Astrocyte of the cerebellum (primary cell): ENCODE measurements around the gene NEK6.

Source experiments
- DNase-seq: peaks from one replicate; pipeline ENCODE4 v3.0.0-alpha.2; 2011; ENCODE audit warnings: low read depth
- H3K4me3 ChIP-seq: 2 replicates; pipeline ENCODE4 v1.5.1; 2011; ENCODE audit warnings: mild to moderate bottlenecking, low read depth, low read length, moderate library complexity
- in situ Hi-C: cut with HindIII; loops from 2 replicates; pipeline ENCODE4 v1.10.0; 2017; ENCODE audit warnings: low sequenced_read_pairs
- TF ChIP-seq, protein P1 (sequence below): IDR thresholded peaks from 2 replicates; pipeline ENCODE4 v1.5.1; 2012; ENCODE audit warnings: low read length, low read depth, moderate library complexity, mild to moderate bottlenecking; ENCODE audit errors: missing control alignments

NEK6 gene

DNA sequence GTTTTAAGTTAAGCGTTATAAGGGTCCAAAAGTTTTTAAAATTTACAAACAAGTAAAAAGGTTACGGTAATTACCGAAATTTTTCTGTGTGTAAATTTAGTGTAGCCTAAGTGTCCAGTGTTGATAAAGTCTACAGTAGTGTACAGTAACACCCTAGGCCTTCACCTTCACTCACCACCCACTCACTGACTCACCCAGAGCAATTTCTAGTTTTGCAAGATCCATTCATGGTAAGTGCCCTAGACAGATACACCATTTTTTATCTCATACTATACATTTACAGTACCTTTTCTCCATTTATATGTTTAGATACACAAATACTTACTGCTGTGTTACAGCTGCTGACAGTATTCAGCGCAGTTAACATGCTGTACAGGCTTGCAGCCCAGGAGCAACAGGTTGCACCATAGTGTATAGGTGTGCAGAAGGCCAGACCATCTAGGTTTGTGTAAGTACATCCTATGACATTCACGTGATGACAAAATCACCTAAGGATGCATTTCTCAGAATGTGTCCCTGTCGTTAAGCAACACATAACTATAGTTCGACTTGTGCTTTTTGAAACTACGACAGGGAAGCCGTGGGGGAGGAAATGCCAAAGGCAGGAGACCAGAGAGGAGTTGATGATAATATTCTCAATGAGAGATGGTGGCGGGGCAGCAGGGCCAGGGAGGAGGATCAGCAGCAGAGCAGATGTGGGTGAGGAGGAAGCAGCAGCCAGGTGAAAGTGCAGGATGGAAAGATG lies 108.9 kb downstream of the NEK6 start:
- H3K4me3 ChIP-seq, result no peak overlapping the region
- DNase-seq, result no peak
- in situ Hi-C loops, result no loop called here
- TF ChIP-seq, protein P1, sequence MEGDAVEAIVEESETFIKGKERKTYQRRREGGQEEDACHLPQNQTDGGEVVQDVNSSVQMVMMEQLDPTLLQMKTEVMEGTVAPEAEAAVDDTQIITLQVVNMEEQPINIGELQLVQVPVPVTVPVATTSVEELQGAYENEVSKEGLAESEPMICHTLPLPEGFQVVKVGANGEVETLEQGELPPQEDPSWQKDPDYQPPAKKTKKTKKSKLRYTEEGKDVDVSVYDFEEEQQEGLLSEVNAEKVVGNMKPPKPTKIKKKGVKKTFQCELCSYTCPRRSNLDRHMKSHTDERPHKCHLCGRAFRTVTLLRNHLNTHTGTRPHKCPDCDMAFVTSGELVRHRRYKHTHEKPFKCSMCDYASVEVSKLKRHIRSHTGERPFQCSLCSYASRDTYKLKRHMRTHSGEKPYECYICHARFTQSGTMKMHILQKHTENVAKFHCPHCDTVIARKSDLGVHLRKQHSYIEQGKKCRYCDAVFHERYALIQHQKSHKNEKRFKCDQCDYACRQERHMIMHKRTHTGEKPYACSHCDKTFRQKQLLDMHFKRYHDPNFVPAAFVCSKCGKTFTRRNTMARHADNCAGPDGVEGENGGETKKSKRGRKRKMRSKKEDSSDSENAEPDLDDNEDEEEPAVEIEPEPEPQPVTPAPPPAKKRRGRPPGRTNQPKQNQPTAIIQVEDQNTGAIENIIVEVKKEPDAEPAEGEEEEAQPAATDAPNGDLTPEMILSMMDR, result no peak

DNA sequence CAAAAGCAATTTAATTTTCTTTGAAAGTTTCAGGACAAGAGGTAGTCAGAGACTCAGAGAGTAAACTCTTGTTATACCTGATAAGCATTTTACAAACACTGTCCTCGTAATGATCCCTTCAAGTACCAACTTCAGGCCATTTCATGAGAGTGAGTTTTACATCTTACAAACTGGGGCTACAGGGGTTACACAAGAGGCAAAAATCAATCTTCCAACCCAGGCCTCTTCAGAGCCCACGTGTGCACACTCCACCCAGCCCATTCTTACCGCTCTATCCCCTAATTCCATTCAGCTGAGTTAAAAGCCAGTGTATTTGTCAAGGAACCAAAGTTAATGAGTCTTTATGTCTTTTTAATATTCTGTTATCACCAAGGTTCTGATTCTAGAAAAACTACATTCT lies 110.9 kb downstream of the NEK6 start:
- H3K4me3 ChIP-seq, result no peak overlapping the region
- TF ChIP-seq, protein P1, result no peak
- DNase-seq, result no peak
- in situ Hi-C loops, result no loop called here

DNA sequence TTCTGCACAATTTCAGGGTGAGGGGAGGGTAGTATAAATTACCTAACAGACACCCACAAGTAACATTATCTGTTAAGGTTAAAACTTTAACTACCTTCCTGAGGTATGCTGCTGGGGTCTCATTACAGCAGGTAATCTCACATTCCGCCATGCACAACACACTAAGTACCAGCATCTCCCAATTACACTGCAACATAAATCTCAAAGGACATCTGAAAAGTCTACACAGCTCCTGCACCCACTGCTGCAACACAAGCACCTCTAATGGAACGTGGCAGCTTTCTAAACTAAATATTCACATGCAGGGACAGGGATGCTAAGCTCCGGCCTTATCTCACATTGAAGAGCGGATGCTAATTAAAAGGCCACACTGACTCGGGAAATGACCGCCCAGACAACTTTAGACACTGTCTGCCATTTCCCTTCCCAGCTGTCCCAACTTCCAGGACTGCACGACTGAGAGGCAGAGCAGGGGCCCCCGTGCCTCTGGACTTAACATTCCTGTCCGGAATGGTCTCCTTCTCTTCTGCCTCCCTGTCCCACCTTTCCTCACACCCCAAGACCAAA lies 111.6 kb downstream of the NEK6 start:
- TF ChIP-seq, protein P1, result no peak
- no peak overlapping the region for H3K4me3 ChIP-seq
- in situ Hi-C loops, result no loop called here
- DNase-seq, result no peak

DNA sequence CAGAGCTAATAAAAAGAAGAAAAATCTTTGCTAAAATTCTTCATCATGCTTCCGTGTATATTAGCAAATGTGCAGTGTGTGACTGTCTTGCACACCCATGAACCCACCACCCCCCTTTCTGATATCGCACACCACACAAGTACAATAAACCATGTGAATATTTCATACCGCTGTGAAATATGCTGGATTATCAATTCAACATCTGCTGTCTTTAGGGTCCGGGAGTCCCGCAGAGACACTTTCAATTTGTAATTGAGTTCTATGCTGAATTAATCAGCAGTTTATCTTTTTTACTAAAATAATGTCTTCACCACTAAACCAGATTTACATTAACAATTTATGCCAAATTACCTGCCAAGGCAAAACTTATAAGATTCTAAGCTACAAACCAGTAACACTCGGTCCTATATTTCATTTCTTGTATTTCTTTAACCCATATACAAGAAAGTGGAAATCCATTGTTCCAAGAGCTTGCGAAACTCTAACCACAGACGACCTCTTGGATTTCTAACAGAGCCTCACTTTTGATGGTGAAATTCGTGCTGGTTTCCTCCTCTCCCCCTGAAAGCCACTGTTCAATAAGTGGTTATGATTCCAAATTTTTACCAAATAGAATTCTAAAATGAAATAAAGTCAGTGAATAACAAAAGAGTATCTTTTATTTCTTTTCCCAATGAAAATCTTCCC lies 113.3 kb downstream of the NEK6 start:
- H3K4me3 ChIP-seq, result no peak overlapping the region
- TF ChIP-seq, protein P1, result no peak
- DNase-seq, result peak; percentile 50
- in situ Hi-C loops, result no loop called here

DNA sequence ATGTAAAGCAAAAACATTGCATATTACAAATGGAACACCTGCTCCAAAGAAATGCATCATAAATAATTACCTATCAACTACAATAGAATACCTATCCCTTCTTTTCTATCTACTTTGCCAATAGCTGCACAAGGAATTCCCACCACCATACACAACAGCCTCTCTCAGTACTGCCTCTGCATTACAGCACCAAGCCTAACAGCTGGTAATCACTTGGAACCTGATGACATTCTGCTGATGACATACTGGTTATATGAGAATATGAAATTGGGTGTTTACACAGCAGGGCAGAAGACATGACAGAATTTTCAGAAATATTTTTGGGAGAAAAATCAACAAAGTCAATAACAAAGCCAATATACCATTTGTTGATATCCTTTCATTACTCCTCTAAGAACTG lies 114.3 kb downstream of the NEK6 start:
- DNase-seq, result no peak
- TF ChIP-seq, protein P1, result no peak
- H3K4me3 ChIP-seq, result no peak overlapping the region
- in situ Hi-C loops, result no loop called here

DNA sequence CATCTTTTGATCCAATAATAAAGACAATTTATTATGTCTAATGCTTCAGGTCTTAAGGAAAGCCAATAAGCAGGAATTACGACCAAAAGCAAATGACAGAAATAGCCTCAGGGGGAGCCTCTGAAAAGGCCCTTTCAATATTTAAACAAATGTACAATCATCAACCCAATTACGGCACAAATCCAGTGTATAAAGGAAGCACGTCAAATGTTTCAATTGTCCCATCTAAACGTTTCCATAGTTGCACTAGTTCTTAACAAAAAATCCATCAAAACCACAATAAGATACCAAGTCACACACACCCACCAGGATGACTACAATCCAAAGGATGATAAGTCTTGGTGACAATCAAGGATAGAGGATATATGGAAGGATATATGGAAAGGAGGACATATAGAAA lies 115.6 kb downstream of the NEK6 start:
- H3K4me3 ChIP-seq, result no peak overlapping the region

More for the DNA sequence above, 115.6 kb downstream of the NEK6 start:
- in situ Hi-C loops, result no loop called here
- DNase-seq, result no peak
- TF ChIP-seq, protein P1, result no peak
